ENCODE data around the gene PLEK. TPM values are rescaled to one million over a fixed set of nuclear protein-coding genes. Genes with fewer than 3 reads are reported as not detected.

Gene PLEK
- total and polyA plus RNA-seq, 2 of the 13 experiments (the other 11 are each of a cell fraction or from before 2014, with no cell fraction given): not detected

DNA sequence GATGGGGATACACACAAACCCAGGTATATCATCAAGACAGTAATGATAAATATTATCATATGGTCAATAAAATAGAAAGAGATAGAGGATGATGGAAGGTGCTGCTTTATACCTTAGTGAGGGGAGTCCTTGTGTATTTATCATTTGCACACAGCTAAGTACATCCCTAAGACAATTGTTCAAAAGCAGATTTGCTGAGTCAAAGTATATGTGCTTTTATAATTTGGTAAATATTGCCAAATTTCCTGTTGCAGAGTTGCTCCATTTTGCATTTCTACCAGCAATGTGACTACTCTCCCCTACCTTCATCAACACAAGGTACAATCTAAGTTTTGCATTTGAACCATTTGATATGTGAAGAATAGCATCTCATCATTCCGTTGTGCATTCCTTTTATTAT, 22.6 kb upstream of the PLEK start:
- FAIRE-seq: no peak
- H3K36me3 ChIP-seq (replicated peaks in 1 of 2; ENCODE audit: control insufficient read depth in 1 of 2, insufficient read depth in 2 of 2, low read length in 2 of 2): no peaks in the 10 kb centered on the region
- no peaks in the 10 kb centered on the region for H3K79me2 ChIP-seq (ENCODE audit: insufficient read depth, low read length)
- CTCF ChIA-PET (ENCODE audit: low intra/inter-chr PET ratio, low total read pairs): no interaction called here
- POLR2A ChIA-PET: no interaction called here
- H3K9me3 ChIP-seq (ENCODE audit: low read length): no peaks in the 10 kb centered on the region
- no peak for ATAC-seq
- no TSS peak for BruUV-seq (replicated peaks)
- no peaks in the 10 kb centered on the region for H4K20me1 ChIP-seq (ENCODE audit: insufficient read depth, low read length)
- peaks cover 0 to 15% of the 10 kb centered on the region in 2 experiments; a peak in 1 of 5 replicates for H3K27me3 ChIP-seq (ENCODE audit: control insufficient read depth in 1 of 2, insufficient read depth in 2 of 2, low read length in 2 of 2)
- H3K4me3 ChIP-seq (replicated peaks in 1 of 3; ENCODE audit: insufficient read depth in 1 of 3, low read depth in 2 of 3, low read length in 3 of 3): no peak overlapping the region
- in situ Hi-C loops (cut with HindIII; ENCODE audit: extremely low pct_ligation_motif_present, low pct_unique_long_range_greater_than_20kb): no loop called here
- no peak overlapping the region for H3K4me2 ChIP-seq (ENCODE audit: low read depth, low read length)
- H3K9ac ChIP-seq (ENCODE audit: insufficient read depth, low read depth, low read length): no peak overlapping the region
- 48% methylated on average over 1 of the region's 1 CpG for WGBS (ENCODE audit: low lambda C conversion rate)
- DNase-seq (ENCODE audit: low spot score): no peak
- TF ChIP-seq FOSL1 (CRISPR knock-in tag; IDR thresholded peaks at IDR 0.05; ENCODE audit: borderline replicate concordance) (no peak), ZBTB2 (CRISPR knock-in tag; IDR thresholded peaks at IDR 0.05; ENCODE audit: low read depth) (no peak), ZNF124 (CRISPR knock-in tag; IDR thresholded peaks at IDR 0.05) (no peak), MAFK (conservative IDR thresholded peaks at IDR 0.05 in 1 of 2, IDR thresholded peaks at IDR 0.05 in 1 of 2; ENCODE audit: low read length in 2 of 2) (peak; percentile 30 to 50; a peak in 3 of 4 replicates)
- TF ChIP-seq, protein P1, sequence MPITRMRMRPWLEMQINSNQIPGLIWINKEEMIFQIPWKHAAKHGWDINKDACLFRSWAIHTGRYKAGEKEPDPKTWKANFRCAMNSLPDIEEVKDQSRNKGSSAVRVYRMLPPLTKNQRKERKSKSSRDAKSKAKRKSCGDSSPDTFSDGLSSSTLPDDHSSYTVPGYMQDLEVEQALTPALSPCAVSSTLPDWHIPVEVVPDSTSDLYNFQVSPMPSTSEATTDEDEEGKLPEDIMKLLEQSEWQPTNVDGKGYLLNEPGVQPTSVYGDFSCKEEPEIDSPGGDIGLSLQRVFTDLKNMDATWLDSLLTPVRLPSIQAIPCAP (CRISPR knock-in tag; IDR thresholded peaks at IDR 0.05; ENCODE audit: low read depth): no peak
- H3K27ac ChIP-seq (ENCODE audit: extremely low read length, insufficient read depth, low read length): no peak overlapping the region
- intact Hi-C loops (cut with micrococcal nuclease; ENCODE audit: unreplicated experiment): no loop called here
- no peaks in the 10 kb centered on the region for H3K4me1 ChIP-seq (ENCODE audit: insufficient read depth, low read length)
- no peak overlapping the region for H2AFZ ChIP-seq (ENCODE audit: low read length)

DNA sequence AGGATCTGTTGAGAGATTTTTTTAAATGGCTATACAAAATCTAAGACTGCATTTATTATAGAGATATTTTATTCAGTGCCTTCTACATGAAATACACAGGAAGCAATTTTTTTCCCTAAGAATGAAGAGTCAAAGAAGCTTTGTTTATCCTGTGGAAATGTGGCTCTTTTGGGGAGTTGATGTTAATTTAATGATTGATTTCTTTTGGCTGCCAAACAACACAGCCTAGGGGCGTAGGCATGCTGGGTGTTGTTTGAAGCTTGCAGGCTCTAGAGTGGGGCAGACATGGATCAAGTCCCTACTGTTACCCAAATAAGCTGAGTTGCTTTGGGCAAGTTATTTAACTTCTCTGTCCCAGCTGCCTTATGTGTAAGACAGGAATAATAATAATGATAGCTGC, 21.1 kb upstream of the PLEK start:
- Histone ChIP-seq H3K4me1 (ENCODE audit: insufficient read depth, low read length) (no peaks in the 10 kb centered on the region), H3K79me2 (ENCODE audit: insufficient read depth, low read length) (no peaks in the 10 kb centered on the region), H3K4me3 (replicated peaks in 1 of 3; ENCODE audit: insufficient read depth in 1 of 3, low read depth in 2 of 3, low read length in 3 of 3) (no peak overlapping the region), H2AFZ (ENCODE audit: low read length) (no peak overlapping the region), H3K36me3 (replicated peaks in 1 of 2; ENCODE audit: control insufficient read depth in 1 of 2, insufficient read depth in 2 of 2, low read length in 2 of 2) (no peaks in the 10 kb centered on the region), H3K4me2 (ENCODE audit: low read depth, low read length) (no peak overlapping the region), H3K9ac (ENCODE audit: insufficient read depth, low read depth, low read length) (no peak overlapping the region), H3K9me3 (ENCODE audit: low read length) (no peaks in the 10 kb centered on the region), H4K20me1 (ENCODE audit: insufficient read depth, low read length) (no peaks in the 10 kb centered on the region), H3K27me3 (ENCODE audit: control insufficient read depth in 1 of 2, insufficient read depth in 2 of 2, low read length in 2 of 2) (peaks cover 0 to 15% of the 10 kb centered on the region in 2 experiments; a peak in 1 of 5 replicates), H3K27ac (ENCODE audit: extremely low read length, insufficient read depth, low read length) (no peak overlapping the region)
- CTCF ChIA-PET (ENCODE audit: low intra/inter-chr PET ratio, low total read pairs): no interaction called here
- FAIRE-seq (no peak), DNase-seq (ENCODE audit: low spot score) (no peak), ATAC-seq (no peak)
- 20% methylated on average over 1 of the region's 1 CpG for WGBS (ENCODE audit: low lambda C conversion rate)
- in situ Hi-C loops (cut with HindIII; ENCODE audit: extremely low pct_ligation_motif_present, low pct_unique_long_range_greater_than_20kb): no loop called here
- POLR2A ChIA-PET: no interaction called here
- BruUV-seq (replicated peaks): no TSS peak
- intact Hi-C loops (cut with micrococcal nuclease; ENCODE audit: unreplicated experiment): no loop called here
- TF ChIP-seq KDM4B (CRISPR knock-in tag; IDR thresholded peaks at IDR 0.05) (no peak), SMAD1 (CRISPR knock-in tag; IDR thresholded peaks at IDR 0.05; ENCODE audit: borderline replicate concordance, low read depth) (no peak), BRF2 (CRISPR knock-in tag; IDR thresholded peaks at IDR 0.05) (no peak), POLR2A (IDR thresholded peaks at IDR 0.05; ENCODE audit: insufficient read depth in 1 of 2, low read depth in 2 of 2, low read length in 2 of 2) (no peak), ISL2 (CRISPR knock-in tag; IDR thresholded peaks at IDR 0.05) (no peak), RCOR2 (CRISPR knock-in tag; IDR thresholded peaks at IDR 0.05) (no peak), ADNP (CRISPR knock-in tag; IDR thresholded peaks at IDR 0.05) (no peak), ZNF709 (CRISPR knock-in tag; IDR thresholded peaks at IDR 0.05) (no peak), ZNF782 (CRISPR knock-in tag; IDR thresholded peaks at IDR 0.05; ENCODE audit: borderline replicate concordance) (no peak), ZKSCAN5 (CRISPR knock-in tag; IDR thresholded peaks at IDR 0.05) (no peak), PLRG1 (conservative IDR thresholded peaks at IDR 0.05) (no peak)
- TF ChIP-seq, protein P2, sequence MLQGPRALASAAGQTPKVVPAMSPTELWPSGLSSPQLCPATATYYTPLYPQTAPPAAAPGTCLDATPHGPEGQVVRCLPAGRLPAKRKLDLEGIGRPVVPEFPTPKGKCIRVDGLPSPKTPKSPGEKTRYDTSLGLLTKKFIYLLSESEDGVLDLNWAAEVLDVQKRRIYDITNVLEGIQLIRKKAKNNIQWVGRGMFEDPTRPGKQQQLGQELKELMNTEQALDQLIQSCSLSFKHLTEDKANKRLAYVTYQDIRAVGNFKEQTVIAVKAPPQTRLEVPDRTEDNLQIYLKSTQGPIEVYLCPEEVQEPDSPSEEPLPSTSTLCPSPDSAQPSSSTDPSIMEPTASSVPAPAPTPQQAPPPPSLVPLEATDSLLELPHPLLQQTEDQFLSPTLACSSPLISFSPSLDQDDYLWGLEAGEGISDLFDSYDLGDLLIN (CRISPR knock-in tag; IDR thresholded peaks at IDR 0.05; ENCODE audit: borderline replicate concordance): no peak

Data from HepG2 (cell line).